HG03025 (cell line): ENCODE data around the gene NF1.
"Not testable (repeated sequence)": the region's sequence is repeated elsewhere in the genome, so short reads cannot be mapped to it uniquely, and the experiment has no call there.

Experiments used
- ATAC-seq: cut with Tn5 transposase; IDR thresholded peaks from one replicate; pipeline ENCODE4 v1.9.1; 2021; ENCODE audit warnings: mild to moderate bottlenecking, moderate library complexity; ENCODE audit not compliant: unreplicated experiment, low FRiP score

Gene NF1

DNA sequence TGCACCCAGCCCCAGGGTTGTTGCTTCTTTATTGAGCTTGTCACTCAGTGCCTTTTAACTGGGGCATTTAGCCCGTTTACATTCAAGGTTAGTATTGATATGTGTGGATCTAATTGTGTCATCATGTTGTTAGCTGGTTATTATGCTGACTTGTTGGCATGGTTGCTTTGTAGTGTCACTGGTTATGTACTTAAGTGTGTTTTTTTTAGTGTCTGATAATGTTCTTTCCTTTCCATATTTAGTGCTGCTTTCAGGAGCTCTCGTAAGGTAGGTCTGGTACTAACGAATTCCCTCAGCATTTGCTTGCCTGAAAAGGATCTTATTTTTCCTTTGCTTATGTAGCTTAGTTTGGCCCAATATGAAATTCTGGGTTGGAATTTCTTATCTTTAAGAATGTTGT, 33.5 kb downstream of the NF1 start:
- ATAC-seq = no peak

GRCh38 chr17:31130286-31131224, 35.8 kb downstream of the NF1 start:
- ATAC-seq = no peak

- ATAC-seq = no peak
Observed at GRCh38 chr17:31131299-31131698, 36.5 kb downstream of the NF1 start.

GRCh38 chr17:31132977-31133376, 38.2 kb downstream of the NF1 start:
- no peak for ATAC-seq

DNA sequence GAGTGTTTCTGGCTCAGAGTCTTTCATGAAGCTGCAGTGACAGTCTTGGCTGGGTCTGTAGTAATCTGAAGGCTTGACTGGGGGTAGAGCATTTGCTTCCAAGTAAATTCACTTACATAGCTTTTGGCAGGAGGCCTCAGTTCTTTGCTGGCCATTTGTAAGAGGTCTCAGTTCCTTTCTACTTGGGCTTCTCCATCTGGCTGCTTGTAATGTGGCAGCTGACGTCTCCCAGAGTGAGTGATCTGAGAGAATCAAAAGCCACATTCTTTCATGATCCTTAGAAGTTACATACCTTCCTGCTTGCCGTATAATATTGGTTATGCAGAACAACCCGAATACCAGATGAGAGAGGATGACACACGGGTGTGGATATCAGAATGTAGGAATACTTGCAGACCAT, 39.8 kb downstream of the NF1 start:
- no peak for ATAC-seq

GRCh38 chr17:31136319-31136718, 41.5 kb downstream of the NF1 start:
- no peak for ATAC-seq

DNA sequence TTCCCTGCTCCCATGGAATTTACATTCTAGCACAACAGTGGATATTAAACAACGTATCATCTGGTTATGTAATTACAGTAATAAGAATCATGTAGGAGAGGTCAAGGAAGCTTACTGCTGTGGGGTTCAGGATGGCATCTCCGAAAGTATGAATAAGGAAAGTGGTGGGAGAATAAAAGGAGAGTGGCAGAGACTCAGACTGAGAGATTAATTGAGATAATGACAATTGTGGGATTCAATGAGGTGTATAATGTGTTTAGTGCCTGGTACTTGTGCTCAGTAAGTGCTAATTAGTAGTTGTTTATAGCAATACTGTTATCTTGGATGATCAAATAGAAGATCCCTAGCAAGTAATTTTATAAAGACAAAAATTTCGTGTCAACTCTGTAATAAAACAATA, 45.3 kb downstream of the NF1 start:
- ATAC-seq = no peak

DNA sequence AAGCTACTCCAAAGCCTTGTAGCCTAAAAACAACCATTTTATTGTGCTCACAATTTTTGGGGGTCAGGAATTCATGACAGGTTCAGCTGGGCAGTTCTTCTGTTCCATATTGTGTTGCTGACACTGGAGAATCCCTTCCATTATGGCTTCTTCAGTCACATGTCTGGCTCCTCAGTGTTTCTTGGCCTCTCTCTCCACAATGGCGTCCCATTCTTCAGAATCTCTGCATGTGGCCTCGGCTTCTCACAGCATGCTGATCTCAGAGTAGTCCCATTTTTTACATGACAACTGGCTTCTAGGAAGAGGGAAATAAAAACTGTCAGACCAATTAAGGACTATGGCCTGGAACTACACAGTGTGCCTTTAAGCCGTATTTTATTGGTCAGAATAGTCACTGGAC, 49.7 kb downstream of the NF1 start:
- ATAC-seq = no peak

- no peak for ATAC-seq
Observed at GRCh38 chr17:31144836-31145235, 50.1 kb downstream of the NF1 start.

GRCh38 chr17:31147507-31148202, 52.9 kb downstream of the NF1 start:
- no peak for ATAC-seq

DNA sequence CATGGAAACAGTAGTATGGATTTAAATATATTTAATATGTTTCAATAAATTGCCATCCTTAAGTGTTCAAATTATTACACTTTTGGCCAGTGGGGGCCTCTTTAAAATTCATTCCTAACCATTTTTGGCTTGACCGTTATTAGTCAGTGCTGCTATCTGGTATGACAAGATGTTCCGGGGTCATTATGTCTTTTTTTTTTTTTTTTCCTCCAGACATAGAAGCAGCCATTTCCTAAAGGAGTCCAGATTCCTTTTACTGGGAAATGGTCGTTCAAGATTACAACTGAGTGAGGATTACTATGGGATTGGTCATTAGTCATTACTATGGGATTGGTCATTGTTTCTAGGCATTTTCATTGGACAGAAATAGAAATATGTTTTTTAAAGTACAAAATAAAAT, 53.4 kb downstream of the NF1 start:
- ATAC-seq = no peak

DNA sequence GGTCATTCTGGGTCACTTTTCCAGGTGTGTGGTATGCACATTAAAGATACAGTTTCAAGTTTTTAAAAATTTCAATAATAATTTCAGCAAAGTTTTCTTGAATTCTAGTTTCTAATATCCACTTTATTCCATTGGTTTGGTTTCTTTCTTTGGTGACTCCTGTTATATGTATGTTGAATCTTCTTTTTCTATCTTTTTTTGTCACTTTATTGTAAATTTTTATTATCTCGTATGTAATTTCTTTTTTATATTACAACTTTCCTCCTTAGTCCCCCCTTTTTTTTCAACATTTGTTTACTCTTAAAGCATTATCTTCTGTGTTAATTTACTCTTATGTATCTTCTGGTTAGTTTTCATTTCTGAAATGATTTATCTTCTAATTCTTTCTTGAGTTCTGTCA, 57.5 kb downstream of the NF1 start:
- ATAC-seq = no peak

DNA sequence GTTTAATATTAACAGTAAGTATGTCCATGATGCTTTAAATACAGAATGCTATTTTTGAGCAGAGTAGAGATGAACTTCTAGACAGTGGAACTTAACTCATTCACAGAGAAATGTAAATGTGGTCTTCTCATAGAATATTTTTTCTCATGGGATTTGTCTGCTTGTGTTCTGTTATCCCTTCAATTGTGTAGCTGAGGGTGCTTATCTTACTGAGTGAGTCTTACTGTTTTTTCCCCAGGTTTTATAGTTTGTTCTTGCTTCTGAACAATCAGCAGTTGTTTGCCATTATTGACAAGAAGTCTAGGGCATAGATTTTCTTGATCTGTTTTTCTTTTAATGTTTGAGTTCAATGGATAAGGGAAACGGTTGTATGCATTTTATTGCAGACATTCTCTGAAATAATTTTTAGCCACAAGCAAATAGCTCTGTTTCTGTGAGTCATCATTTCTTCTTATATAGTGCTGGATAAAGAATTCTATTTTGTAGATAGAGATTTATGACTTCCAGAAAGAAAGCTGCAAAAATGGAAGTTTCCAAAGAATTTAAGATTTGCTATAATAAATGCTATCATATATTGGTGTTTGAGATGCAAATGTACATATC, 60.5 kb downstream of the NF1 start:
- ATAC-seq = no peak

DNA sequence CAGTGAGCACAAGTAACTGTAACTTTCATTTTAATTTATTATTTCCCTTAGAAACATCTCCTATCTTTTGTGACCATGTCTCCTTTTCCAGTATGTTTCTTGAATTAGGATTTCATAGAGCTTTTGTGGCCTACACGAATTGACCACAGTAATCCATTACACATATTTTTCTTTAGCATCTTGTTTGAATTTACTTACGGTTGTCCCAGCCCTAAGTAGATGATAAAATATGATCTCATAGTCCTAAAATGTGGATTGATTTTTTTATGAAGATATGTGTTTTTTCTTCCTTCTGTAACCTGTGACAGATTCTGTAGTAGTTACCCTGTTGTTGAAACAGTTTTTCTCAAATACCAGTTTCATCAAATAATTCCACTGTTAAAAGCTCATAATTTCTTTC, 61.5 kb downstream of the NF1 start:
- ATAC-seq = no peak

GRCh38 chr17:31156864-31157263, 62.1 kb downstream of the NF1 start:
- not testable (repeated sequence) for ATAC-seq

GRCh38 chr17:31158746-31159377, 64.1 kb downstream of the NF1 start:
- ATAC-seq = no peak

DNA sequence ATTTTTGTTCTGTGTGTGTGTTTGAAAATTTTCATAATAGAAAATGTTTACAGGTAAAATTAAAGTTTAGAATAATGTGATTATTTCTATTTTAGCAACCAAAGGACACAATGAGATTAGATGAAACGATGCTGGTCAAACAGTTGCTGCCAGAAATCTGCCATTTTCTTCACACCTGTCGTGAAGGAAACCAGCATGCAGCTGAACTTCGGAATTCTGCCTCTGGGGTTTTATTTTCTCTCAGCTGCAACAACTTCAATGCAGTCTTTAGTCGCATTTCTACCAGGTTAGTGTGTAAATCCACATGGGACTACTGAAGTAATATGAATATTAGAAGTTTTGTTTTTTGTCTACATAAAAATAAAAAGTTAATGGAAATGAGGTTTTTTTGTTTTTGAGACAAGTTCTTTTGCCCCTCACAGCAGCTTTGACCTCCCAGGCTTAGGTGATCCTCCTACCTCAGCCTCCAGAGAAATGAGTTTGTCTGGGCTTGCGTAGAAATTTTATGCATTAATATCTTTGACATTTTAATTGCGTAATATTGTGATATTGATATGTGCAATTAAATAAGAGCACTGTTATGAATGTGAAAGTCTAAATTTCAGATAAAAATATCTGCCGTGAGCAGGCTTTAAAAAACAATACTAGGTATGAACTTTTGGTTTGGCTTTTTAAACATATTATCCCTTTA, 68.5 kb downstream of the NF1 start:
- ATAC-seq = no peak

- no peak for ATAC-seq
Observed at GRCh38 chr17:31167111-31167510, 72.3 kb downstream of the NF1 start.

DNA sequence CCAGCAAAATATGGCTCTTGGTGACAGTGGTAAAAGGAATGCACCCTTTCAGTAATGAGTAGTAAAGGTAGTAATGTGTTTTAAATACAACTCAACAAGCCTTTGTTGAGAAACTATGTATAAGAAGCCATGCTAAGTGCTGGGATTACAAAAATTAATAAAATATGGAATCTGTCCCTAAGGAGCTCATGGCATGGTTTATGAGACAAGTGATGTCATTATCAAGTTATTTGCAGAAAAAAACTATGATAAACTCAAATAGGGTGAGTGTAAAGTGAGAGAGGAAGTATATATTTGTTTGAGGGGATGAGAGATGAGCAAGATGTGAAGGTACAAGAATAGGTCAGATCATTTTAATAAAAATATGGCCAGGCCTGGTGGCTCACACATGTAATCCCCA, 76.9 kb downstream of the NF1 start:
- ATAC-seq = no peak

DNA sequence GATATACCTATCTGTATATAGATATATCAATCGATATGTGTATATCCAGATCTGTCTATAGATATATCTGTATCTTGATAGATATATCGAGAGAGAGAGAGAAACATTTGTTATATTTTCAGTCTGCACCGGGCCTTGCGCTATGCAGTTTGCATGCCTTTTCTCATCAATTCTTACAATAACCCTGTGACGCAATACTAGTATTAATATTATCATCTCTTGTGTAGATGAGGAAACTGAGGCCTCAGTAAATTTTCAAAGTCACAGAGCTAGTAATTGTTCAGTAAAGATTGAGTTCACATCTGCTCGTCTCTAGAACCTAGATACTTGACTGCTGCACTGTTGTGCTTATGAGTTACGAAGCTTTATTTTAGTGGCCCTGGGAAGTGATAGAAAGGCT, 77.6 kb downstream of the NF1 start:
- no peak for ATAC-seq
